Retina (tissue), 1 donor: Measurements from ENCODE around the gene KAZN.

Experiments
- DNase-seq: peaks from one replicate; pipeline ENCODE4 v3.0.0-alpha.2; 2016

KAZN gene

DNA sequence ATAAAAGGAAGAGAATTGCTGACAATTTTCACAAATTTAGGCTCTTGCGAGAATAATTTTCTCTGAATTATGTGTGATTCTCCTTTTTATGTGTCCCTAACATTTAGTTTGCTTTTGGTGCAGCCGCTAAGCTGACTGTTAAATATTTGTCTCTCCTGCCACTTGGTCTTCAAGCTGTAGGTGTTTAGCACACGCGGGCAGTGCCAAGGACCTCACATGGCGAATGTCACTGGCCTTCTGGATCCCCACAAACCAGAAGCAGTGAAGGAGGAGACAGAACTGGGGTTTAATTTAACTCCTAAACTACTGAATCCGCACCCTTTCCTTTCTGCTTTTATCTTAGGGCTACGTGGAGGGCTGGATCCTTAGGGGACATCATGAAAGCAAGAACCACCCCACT, 120.0 kb downstream of the KAZN start:
- DNase-seq = no peak

DNA sequence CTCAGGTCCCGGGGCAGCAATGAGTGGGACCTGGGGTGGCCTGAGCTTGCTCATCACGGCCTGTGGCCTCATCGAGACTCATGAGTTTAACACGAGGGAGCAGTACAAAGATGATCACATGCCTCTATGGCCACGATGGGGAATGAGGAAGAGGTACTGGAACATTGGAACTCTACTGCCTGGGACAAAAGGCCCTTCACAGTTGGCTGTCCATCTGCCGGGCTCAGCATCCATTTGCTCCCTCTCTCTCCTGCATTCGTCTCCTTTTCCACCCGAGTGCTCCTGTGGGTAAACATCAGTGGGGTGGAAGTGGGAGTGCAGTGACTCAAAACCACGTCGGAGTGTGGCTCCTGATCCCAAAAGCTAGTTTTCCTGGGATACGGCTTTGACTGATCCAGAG, 124.9 kb downstream of the KAZN start:
- no peak for DNase-seq

DNA sequence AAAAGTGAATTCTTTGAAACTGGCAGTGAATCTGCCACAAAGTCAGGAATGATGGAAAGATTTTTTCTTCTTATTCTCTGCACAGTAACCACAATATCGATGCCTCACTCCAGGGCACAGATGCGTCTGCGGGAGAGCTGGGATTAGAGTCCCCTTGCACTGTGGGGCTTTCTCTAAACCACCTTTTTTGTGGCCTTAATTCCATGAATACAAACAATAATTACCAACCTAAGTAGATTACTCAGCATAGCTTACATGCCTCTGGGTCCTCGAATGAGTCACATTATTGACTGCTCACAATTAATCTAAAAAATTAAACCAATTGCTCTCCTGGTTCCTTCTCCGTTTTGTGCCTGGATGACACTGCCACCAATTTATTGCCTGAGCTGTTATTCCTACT, 125.8 kb downstream of the KAZN start:
- DNase-seq = no peak

DNA sequence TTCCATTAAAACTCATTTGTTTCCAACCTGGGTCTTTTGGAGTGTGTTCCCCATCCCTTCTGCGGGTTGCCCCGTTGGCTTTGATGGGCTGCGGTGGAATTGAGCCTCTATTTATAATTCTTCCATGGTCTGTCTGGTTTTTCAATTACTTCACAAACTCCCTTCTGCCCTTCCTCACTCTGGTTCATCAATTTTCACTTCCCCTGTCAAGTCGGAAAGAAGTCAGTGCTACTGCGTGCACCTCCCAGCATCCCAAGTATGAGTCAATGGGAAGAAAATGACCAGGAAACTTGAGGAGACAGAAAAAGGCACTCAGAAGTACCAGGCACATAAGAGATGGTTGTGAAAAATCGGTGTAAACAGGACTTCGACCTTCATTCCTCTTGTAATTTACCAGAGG, 126.2 kb downstream of the KAZN start:
- DNase-seq = no peak

DNA sequence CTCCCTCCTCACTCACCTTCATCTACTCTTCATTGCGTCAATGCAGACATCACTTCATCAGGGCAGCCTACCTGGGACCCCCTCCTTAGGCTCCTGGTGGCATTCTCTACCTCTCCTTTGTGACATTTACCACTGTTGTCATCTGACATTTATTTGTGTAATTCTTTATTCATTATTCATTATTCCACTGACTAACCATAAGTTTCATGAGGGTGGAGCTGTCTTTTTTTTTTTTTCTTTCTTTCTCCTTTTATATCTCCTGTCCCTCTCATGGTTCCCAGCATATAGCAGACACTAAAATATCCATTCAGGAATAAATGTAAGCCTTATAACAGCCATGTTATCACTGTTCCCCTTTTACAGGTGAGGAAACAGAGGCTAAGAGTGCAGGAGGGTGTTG, 126.8 kb downstream of the KAZN start:
- DNase-seq = no peak

DNA sequence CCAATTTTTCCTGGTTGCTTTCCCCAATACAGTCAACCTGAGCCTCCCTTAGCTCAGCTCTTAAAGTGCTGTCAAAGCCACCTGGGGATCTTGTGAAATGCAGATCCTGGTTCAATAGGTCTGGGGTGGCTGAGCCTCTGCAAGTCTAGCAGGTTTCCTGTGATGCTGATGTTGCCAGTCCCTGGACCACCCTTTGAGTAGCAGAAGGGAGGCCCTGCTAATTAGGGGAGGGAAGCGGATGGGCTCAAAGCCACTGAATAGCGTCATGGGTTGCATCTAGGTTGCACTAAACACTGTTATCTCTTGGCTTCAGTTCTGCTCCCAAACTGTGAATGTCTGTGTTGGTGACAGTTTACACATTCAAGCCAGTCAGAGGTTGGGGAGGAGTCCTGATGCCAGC, 127.2 kb downstream of the KAZN start:
- no peak for DNase-seq

DNA sequence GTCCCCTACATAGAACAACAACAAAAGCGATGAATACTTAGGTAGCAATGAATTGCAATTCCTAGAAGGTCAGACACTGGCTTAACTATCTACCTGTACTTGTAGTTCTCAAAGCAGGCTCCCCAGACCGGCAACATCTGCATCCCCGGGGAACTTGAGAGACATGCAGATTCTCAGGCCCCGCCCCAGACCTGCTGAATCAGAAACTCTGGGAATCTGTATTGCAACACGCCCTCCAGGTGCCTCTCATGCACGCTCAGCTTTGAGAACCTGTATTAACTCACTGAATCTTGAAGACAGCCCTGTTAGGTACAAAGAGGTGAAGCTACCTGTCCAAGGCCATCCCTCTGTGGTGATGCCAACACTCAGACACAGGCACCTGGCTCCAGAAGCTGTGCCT, 128.1 kb downstream of the KAZN start:
- no peak for DNase-seq

GRCh38 chr1:14728516-14728915, 130.0 kb downstream of the KAZN start:
- no peak for DNase-seq

- no peak for DNase-seq
These were observed 134.2 kb downstream of the KAZN start for GRCh38 chr1:14732728-14733047.

DNA sequence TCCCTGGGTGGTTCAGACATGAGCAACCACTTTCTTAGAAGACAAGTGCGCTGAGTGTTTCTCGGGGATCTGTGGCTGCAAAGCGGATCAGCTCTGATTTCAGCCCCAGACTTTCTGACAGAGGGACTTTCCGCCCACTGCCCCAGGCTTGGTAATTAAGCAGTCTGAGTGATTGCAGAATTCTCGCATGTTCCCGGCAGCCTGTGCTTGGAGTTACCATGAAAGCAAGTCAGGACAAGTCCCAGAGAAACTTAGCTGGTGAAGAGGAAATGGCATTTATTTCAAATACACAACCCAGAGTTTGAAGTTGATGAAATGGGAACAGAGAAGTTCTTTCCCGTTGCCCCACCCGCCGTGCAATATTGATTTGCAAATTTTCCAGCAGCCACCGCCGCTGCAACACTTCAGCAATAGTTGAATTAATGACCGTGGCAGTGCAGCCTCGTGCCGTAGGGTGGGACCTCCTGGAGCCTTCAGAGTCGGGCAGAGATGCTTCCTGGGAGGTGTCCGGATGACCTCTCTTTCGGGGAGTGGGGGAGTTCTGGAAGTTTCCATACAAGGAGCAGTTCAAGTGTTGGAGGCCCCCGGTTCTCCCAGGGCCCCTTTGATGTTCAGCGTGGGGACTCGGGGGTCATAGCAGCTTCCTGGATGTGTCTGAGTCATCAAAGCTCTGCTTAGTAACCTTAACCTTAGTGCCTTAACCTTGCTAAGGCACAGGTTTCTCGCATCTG, 134.7 kb downstream of the KAZN start:
- DNase-seq = no peak

- DNase-seq = no peak
These were observed 135.3 kb downstream of the KAZN start for GRCh38 chr1:14733779-14734140.

- no peak for DNase-seq
These were observed 137.4 kb downstream of the KAZN start for GRCh38 chr1:14735841-14736240.

DNA sequence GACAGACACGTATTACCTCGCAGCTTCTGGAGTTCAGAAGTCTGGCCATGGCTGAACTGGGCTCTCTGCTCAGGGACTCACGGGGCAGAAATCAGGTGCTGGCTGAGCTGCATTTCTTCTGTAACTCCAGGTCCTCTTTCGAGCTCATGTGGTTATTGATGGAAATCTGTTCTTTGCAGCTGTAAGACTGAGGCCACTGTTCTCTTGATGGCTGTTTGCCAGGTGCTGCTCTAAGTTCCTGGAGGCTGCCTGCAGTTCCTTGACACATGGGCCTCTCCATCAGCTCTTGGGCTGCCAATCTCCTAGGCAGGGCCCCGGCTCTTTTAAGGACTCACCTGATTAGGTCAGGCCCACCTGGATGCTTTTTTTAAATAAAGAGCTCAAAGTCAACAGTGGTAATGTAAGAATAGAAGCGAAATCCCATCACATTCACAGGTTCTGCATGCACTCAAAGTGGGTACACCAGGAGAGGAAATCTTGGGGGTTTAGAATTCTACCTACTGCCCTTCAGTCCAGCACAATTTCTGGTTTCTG, 139.1 kb downstream of the KAZN start:
- DNase-seq = no peak

DNA sequence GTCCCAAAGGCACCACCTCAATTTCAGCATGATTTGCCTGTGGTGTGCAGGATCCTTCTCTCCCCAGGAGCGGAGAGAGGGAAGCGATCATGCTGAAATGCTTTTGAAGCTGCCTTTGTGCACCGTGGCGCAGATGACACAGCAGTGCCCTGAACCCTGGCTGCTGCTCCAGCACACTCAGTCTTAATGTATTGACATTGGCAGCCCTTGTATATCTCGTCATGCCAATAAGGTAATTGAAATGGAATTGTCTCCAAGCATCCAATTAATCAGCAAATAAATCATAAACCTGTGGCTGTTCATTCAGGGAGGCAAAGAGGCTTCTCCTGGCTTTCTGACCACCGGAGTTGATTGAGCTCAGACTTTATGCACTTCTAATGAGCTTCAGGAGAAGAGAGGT, 139.8 kb downstream of the KAZN start:
- no peak for DNase-seq

GRCh38 chr1:14738647-14739046, 140.2 kb downstream of the KAZN start:
- DNase-seq = no peak

DNA sequence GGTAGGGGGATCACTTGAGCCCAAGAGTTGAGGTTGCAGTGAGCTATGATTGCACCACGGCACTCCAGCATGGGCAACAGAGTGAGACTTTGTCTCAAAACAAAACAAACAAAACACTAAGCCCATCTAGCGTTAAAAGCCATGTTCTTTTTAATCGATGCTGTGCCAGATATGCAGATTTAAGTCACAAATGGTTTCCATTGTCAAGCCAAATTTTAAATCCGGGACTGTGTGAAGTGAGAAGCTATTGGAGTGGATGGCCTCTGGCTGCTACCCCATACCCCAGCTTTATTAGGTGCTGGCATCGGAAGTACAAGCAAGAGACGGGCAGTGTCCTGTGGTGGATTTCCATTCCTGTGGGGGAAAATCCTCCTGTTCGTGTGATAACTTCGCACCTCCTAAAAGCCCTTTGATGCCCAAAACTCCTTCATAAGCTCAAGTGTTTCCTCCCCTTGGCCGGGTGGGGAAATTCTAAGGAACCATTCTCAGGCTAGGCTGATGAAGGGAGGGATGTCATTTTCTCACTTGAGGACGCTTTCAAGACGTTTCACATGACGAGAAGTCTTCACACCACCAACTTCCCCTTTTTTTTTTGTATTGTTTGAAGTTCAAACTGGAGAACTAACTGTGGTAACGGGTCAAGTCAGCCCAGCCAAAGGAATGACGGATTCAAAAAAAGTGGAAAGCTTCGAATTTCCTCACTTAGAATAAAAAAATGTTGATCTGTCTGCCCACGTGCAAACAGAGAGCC, 140.8 kb downstream of the KAZN start:
- no peak for DNase-seq

DNA sequence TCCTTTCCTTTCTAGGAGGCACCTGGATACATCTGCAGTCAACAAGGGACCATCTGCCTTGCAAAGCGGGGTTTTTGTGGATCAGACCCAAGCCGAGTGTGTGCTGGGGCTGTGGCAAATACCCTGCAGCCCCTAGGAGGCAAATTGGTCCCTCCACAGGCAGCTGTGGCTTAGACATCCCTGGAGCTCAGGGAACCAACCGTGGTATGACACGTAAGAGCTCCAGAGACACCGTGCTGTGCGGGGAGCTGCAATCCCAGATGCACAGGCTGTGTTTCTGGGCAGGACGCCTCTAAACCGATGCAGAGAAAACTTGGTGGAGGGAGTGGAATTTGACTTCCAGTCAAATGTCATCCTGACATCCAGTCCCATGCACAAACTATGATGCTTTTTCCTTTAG, 141.5 kb downstream of the KAZN start:
- DNase-seq = no peak

DNA sequence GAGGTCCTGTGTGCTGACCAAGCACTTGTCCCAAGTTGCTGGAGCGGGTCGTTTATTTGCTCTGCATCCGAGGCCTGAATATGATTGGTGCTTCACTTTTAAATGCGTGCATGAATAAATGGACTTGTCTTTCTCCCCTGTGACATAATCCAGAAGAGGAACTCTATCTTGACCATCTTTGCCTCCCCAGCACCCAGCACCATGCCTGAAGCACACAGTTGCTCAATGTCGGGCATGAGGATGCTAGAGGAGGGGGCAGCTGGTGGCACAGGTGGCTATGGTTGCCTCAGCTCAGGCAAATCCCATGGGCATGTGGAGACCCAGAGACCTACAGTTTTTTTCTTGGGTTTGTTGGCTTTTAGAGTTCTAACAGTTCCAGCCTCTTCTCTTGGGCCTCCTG, 142.6 kb downstream of the KAZN start:
- no peak for DNase-seq

DNA sequence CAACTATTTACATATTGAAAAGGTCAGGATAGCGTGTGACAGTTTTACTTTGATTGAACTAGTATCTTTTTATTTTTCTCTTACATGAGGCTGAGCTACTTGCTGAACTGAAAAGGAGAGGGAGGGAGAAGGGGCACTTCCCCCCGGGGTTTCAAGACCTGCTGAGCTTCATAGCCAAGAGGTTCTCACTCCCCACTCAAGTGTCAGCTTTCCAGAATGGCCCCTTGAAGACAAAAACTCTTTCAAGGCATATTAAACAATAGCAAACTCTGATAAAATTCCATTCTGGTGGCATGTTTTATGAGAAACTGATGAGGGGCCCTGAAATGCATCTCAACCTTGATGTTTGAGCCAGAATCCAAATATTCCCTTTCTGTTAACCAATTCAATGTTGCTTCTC, 143.0 kb downstream of the KAZN start:
- no peak for DNase-seq

DNA sequence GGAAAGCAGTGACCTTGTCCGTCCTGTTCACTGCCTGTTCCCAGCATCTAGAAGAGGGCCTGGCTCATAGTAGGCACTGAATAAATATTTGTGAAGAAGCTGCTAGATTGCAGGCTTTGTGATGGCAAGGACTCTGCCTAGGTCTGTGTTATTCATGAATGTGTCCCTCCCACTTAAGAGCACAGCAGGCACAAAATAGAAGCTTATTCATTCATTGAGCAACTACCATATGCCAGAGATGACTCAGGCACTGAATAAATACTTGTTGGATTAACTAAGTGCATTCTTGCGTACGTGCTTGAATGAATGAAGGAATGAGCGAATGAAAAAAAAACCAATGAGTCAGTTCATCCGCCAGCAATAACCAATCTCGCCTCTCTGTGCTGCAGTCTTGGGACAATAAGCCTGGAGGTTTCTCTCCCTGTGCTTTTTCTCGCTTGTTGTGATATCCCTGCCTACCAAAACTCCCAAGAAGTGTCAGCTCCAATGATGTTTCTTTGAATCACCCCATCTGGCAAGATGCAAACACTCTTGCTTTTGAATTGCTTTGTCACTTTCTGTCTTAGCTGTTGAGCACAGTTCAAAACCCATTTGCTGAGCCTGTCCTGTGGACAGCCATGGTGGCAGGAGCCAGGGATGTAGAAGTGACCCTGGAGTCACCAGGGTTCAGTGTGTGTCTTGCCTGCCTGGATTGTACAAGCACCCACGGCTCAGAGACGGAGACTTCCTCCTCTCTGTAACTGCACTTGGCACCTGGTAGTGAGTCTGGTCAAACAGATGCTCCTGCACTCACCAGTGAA, 143.9 kb downstream of the KAZN start:
- DNase-seq = no peak

DNA sequence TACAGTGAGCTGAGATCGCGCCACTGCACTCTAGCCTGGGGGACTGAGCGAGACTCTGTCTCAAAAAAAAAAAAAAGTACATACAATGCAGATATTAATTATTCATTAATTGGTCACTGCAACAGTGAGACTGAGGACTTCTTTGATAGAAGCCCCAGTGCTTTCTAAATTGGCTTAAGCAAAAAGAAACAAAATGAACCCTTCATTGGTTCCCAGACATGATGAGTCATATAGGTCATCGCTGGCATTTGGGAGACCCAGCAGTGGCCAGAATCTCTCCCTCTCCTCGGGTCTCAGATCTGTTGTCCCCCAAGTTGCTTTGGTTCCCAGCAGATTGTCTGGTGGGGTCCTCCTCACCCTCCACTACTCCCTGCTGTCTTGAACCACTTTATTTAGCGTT, 144.9 kb downstream of the KAZN start:
- no peak for DNase-seq

- no peak for DNase-seq
These were observed 146.7 kb downstream of the KAZN start for GRCh38 chr1:14745001-14745720.

GRCh38 chr1:14745789-14746188, 147.3 kb downstream of the KAZN start:
- no peak for DNase-seq
